SK-N-SH treated with all-trans-retinoic acid at 6 μM for 48 hours (cell line): ENCODE measurements around the gene MYCBP2.

Experiments
- ATAC-seq: fragments of 200-7000 bp; cut with Tn5 transposase; 3 replicates; pipeline ENCODE4 v1.9.1; 2020; ENCODE audit warnings: mild to moderate bottlenecking, moderate library complexity
- ARNTL ChIP-seq: fragments of 450-650 bp; formaldehyde crosslinking; IDR thresholded peaks from 2 replicates; pipeline ENCODE4 v1.5.0; 2020; ENCODE audit warnings: low read depth, mild to moderate bottlenecking, moderate library complexity, borderline replicate concordance
- BACH2 ChIP-seq: fragments of 250-450 bp; sonication (Bioruptor Pico); IDR thresholded peaks from 2 replicates; pipeline ENCODE4 v1.9.0; 2021; ENCODE audit warnings: mild to moderate bottlenecking, borderline replicate concordance
- CSDC2 ChIP-seq: fragments of 250-450 bp; sonication (Bioruptor Pico); IDR thresholded peaks from 2 replicates; pipeline ENCODE4 v1.5.0; 2020; ENCODE audit warnings: mild to moderate bottlenecking, moderate library complexity
- ESRRG ChIP-seq: fragments of 250-450 bp; sonication (Bioruptor Pico); IDR thresholded peaks from 2 replicates; pipeline ENCODE4 v1.6.1; 2021; ENCODE audit warnings: mild to moderate bottlenecking
- GLIS3 ChIP-seq: fragments of 250-450 bp; sonication (Bioruptor Pico); IDR thresholded peaks from 2 replicates; pipeline ENCODE4 v1.5.0; 2020; ENCODE audit warnings: mild to moderate bottlenecking, moderate library complexity
- ISL1 ChIP-seq: fragments of 250-450 bp; sonication (Bioruptor Pico); IDR thresholded peaks from 2 replicates; pipeline ENCODE4 v2.1.2; 2022; ENCODE audit warnings: mild to moderate bottlenecking, moderate library complexity
- OSR1 ChIP-seq: fragments of 250-450 bp; sonication (Bioruptor Pico); IDR thresholded peaks from 2 replicates; pipeline ENCODE4 v1.8.0; 2022; ENCODE audit warnings: moderate library complexity, mild to moderate bottlenecking, inconsistent platforms
- PPARA ChIP-seq: fragments of 250-450 bp; sonication (Bioruptor Pico); IDR thresholded peaks from 2 replicates; pipeline ENCODE4 v1.5.0; 2020; ENCODE audit warnings: mild to moderate bottlenecking, borderline replicate concordance
- RARB ChIP-seq: fragments of 250-450 bp; sonication (Bioruptor Pico); IDR thresholded peaks from 2 replicates; pipeline ENCODE4 v1.8.0; 2021; ENCODE audit warnings: mild to moderate bottlenecking, moderate library complexity
- SNAI2 ChIP-seq: fragments of 250-450 bp; sonication (Bioruptor Pico); IDR thresholded peaks from 2 replicates; pipeline ENCODE4 v1.5.0; 2020; ENCODE audit warnings: mild to moderate bottlenecking, moderate library complexity
- TCF4 ChIP-seq: fragments of 250-450 bp; sonication (Bioruptor Pico); IDR thresholded peaks from 2 replicates; pipeline ENCODE4 v1.8.0; 2021; ENCODE audit warnings: mild to moderate bottlenecking, moderate library complexity, borderline replicate concordance
- TOX ChIP-seq: fragments of 250-450 bp; sonication (Bioruptor Pico); IDR thresholded peaks from 2 replicates; pipeline ENCODE4 v1.8.0; 2021; ENCODE audit warnings: mild to moderate bottlenecking, moderate library complexity, borderline replicate concordance
- ZC3H10 ChIP-seq: fragments of 250-450 bp; sonication (Bioruptor Pico); IDR thresholded peaks from 2 replicates; pipeline ENCODE4 v1.5.1; 2021; ENCODE audit warnings: mild to moderate bottlenecking, moderate library complexity
- ZFP3 ChIP-seq: fragments of 250-450 bp; sonication (Bioruptor Pico); IDR thresholded peaks from 2 replicates; pipeline ENCODE4 v1.5.0; 2020; ENCODE audit warnings: mild to moderate bottlenecking, moderate library complexity
- ZFP30 ChIP-seq: fragments of 450-650 bp; formaldehyde crosslinking; IDR thresholded peaks from 2 replicates; pipeline ENCODE4 v1.5.0; 2022; ENCODE audit warnings: mild to moderate bottlenecking, moderate library complexity
- ZNF565 ChIP-seq: fragments of 450-650 bp; formaldehyde crosslinking; conservative IDR thresholded peaks from 2 replicates; pipeline ENCODE4 v1.5.0; 2020; ENCODE audit warnings: low read depth, mild to moderate bottlenecking, moderate library complexity
- ZNF70 ChIP-seq: fragments of 450-650 bp; formaldehyde crosslinking; IDR thresholded peaks from 2 replicates; pipeline ENCODE4 v1.5.0; 2020; ENCODE audit warnings: mild to moderate bottlenecking, moderate library complexity
- ZNF8 ChIP-seq: fragments of 450-650 bp; formaldehyde crosslinking; IDR thresholded peaks from 2 replicates; pipeline ENCODE4 v1.5.0; 2020; ENCODE audit warnings: mild to moderate bottlenecking, moderate library complexity
- TF ChIP-seq, protein P1 (sequence below): fragments of 250-450 bp; sonication (Bioruptor Pico); IDR thresholded peaks from 2 replicates; pipeline ENCODE4 v1.5.1; 2020; ENCODE audit warnings: low read depth, mild to moderate bottlenecking, moderate library complexity
- TF ChIP-seq, protein P2 (sequence below): fragments of 250-450 bp; sonication (Bioruptor Pico); IDR thresholded peaks from 2 replicates; pipeline ENCODE4 v1.8.0; 2021; ENCODE audit warnings: low read depth, mild to moderate bottlenecking, moderate library complexity, borderline replicate concordance
- TF ChIP-seq, protein P3 (sequence below): fragments of 250-450 bp; sonication (Bioruptor Pico); IDR thresholded peaks from 2 replicates; pipeline ENCODE4 v1.8.0; 2020; ENCODE audit warnings: mild to moderate bottlenecking, moderate library complexity, borderline replicate concordance
- TF ChIP-seq, protein P4 (sequence below): fragments of 250-450 bp; sonication (Bioruptor Pico); IDR thresholded peaks from 2 replicates; pipeline ENCODE4 v1.5.1; 2021; ENCODE audit warnings: mild to moderate bottlenecking, moderate library complexity
- TF ChIP-seq, protein P5 (sequence below): fragments of 250-450 bp; sonication (Bioruptor Pico); IDR thresholded peaks from 2 replicates; pipeline ENCODE4 v1.5.0; 2020; ENCODE audit warnings: mild to moderate bottlenecking, moderate library complexity

MYCBP2 gene

DNA sequence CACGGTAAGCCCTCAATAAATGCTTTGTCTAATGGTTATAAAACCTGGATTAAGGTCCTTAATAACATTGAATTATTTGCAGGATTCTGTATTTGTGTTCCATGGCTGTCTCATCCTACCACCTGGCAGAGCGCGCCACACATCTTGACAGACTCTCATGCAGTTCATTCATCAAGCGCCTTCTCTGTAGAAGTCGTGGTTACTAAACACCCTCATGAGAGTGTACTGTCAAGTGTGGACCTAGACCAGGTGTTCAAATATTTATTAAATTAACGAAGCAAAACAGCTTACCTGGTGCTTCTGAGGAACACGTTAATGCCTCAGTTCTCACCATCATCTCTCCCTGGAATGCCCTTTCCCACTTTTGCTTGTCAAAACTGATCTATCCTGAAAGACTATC lies 286.8 kb downstream of the MYCBP2 start:
- TF ChIP-seq, protein P1, sequence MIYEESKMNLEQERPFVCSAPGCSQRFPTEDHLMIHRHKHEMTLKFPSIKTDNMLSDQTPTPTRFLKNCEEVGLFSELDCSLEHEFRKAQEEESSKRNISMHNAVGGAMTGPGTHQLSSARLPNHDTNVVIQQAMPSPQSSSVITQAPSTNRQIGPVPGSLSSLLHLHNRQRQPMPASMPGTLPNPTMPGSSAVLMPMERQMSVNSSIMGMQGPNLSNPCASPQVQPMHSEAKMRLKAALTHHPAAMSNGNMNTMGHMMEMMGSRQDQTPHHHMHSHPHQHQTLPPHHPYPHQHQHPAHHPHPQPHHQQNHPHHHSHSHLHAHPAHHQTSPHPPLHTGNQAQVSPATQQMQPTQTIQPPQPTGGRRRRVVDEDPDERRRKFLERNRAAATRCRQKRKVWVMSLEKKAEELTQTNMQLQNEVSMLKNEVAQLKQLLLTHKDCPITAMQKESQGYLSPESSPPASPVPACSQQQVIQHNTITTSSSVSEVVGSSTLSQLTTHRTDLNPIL (CRISPR knock-in tag), result no peak
- no peak for TF ChIP-seq GLIS3 (CRISPR knock-in tag)
- no peak for TF ChIP-seq ZNF565 (CRISPR knock-in tag)
- TF ChIP-seq PPARA (CRISPR knock-in tag), result no peak
- no peak for TF ChIP-seq TOX (CRISPR knock-in tag)
- TF ChIP-seq, protein P2, sequence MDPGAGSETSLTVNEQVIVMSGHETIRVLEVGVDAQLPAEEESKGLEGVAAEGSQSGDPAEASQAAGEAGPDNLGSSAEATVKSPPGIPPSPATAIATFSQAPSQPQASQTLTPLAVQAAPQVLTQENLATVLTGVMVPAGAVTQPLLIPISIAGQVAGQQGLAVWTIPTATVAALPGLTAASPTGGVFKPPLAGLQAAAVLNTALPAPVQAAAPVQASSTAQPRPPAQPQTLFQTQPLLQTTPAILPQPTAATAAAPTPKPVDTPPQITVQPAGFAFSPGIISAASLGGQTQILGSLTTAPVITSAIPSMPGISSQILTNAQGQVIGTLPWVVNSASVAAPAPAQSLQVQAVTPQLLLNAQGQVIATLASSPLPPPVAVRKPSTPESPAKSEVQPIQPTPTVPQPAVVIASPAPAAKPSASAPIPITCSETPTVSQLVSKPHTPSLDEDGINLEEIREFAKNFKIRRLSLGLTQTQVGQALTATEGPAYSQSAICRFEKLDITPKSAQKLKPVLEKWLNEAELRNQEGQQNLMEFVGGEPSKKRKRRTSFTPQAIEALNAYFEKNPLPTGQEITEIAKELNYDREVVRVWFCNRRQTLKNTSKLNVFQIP (CRISPR knock-in tag), result no peak
- TF ChIP-seq OSR1 (CRISPR knock-in tag), result no peak
- TF ChIP-seq ZNF8 (CRISPR knock-in tag), result no peak
- TF ChIP-seq, protein P3, sequence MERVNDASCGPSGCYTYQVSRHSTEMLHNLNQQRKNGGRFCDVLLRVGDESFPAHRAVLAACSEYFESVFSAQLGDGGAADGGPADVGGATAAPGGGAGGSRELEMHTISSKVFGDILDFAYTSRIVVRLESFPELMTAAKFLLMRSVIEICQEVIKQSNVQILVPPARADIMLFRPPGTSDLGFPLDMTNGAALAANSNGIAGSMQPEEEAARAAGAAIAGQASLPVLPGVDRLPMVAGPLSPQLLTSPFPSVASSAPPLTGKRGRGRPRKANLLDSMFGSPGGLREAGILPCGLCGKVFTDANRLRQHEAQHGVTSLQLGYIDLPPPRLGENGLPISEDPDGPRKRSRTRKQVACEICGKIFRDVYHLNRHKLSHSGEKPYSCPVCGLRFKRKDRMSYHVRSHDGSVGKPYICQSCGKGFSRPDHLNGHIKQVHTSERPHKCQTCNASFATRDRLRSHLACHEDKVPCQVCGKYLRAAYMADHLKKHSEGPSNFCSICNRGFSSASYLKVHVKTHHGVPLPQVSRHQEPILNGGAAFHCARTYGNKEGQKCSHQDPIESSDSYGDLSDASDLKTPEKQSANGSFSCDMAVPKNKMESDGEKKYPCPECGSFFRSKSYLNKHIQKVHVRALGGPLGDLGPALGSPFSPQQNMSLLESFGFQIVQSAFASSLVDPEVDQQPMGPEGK (CRISPR knock-in tag), result no peak
- TF ChIP-seq RARB (CRISPR knock-in tag), result no peak
- TF ChIP-seq ZFP3, result no peak
- TF ChIP-seq ISL1 (CRISPR knock-in tag), result no peak
- no peak for TF ChIP-seq ZNF70 (CRISPR knock-in tag)
- TF ChIP-seq, protein P4, sequence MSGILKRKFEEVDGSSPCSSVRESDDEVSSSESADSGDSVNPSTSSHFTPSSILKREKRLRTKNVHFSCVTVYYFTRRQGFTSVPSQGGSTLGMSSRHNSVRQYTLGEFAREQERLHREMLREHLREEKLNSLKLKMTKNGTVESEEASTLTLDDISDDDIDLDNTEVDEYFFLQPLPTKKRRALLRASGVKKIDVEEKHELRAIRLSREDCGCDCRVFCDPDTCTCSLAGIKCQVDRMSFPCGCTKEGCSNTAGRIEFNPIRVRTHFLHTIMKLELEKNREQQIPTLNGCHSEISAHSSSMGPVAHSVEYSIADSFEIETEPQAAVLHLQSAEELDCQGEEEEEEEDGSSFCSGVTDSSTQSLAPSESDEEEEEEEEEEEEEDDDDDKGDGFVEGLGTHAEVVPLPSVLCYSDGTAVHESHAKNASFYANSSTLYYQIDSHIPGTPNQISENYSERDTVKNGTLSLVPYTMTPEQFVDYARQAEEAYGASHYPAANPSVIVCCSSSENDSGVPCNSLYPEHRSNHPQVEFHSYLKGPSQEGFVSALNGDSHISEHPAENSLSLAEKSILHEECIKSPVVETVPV (CRISPR knock-in tag), result no peak
- TF ChIP-seq ZFP30, result no peak
- TF ChIP-seq BACH2 (CRISPR knock-in tag), result no peak
- no peak for TF ChIP-seq CSDC2 (CRISPR knock-in tag)
- TF ChIP-seq ARNTL (CRISPR knock-in tag), result no peak
- TF ChIP-seq ESRRG (CRISPR knock-in tag), result no peak
- TF ChIP-seq ZC3H10 (CRISPR knock-in tag), result no peak
- ATAC-seq, result no peak

DNA sequence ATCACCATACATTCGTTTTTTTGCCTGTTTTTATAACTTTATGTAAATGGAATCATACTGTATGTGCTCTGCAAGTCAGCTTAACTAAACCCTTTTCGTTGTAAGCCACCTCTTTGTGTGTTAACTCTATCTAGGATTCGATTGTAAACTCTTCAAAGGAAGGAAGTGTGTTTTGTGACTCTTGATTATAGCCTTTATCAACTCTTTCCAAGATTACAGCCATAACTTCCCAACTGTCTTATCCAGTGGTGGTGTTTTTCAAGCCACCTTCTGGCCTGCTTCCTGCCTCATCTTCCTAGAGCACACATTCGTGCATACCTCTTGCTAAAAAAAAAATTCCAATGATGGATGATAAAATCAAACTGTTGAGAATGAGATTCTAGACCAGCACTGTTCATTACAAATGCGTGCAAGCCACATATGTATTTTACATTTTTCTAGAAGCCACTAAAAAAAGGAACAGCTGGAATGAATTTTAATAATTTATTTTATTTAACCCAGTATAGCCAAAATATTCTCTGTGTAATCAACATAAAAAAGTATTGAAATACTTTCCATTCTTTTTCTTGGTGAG lies 287.9 kb downstream of the MYCBP2 start:
- no peak for ATAC-seq
- TF ChIP-seq ARNTL (CRISPR knock-in tag) (no peak), CSDC2 (CRISPR knock-in tag) (no peak), ISL1 (CRISPR knock-in tag) (no peak), ESRRG (CRISPR knock-in tag) (no peak), RARB (CRISPR knock-in tag) (no peak), TCF4 (CRISPR knock-in tag) (no peak), TOX (CRISPR knock-in tag) (no peak), OSR1 (CRISPR knock-in tag) (no peak), ZNF565 (CRISPR knock-in tag) (no peak), ZC3H10 (CRISPR knock-in tag) (no peak), ZFP30 (no peak), GLIS3 (CRISPR knock-in tag) (no peak), SNAI2 (CRISPR knock-in tag) (no peak)
- TF ChIP-seq, protein P4 (CRISPR knock-in tag), result no peak
- TF ChIP-seq, protein P5, sequence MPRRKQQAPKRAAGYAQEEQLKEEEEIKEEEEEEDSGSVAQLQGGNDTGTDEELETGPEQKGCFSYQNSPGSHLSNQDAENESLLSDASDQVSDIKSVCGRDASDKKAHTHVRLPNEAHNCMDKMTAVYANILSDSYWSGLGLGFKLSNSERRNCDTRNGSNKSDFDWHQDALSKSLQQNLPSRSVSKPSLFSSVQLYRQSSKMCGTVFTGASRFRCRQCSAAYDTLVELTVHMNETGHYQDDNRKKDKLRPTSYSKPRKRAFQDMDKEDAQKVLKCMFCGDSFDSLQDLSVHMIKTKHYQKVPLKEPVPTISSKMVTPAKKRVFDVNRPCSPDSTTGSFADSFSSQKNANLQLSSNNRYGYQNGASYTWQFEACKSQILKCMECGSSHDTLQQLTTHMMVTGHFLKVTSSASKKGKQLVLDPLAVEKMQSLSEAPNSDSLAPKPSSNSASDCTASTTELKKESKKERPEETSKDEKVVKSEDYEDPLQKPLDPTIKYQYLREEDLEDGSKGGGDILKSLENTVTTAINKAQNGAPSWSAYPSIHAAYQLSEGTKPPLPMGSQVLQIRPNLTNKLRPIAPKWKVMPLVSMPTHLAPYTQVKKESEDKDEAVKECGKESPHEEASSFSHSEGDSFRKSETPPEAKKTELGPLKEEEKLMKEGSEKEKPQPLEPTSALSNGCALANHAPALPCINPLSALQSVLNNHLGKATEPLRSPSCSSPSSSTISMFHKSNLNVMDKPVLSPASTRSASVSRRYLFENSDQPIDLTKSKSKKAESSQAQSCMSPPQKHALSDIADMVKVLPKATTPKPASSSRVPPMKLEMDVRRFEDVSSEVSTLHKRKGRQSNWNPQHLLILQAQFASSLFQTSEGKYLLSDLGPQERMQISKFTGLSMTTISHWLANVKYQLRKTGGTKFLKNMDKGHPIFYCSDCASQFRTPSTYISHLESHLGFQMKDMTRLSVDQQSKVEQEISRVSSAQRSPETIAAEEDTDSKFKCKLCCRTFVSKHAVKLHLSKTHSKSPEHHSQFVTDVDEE (CRISPR knock-in tag), result no peak
- TF ChIP-seq, protein P1 (CRISPR knock-in tag), result no peak
- TF ChIP-seq, protein P3 (CRISPR knock-in tag), result no peak
